Measurements from ENCODE around the gene CALHM6.

DNA sequence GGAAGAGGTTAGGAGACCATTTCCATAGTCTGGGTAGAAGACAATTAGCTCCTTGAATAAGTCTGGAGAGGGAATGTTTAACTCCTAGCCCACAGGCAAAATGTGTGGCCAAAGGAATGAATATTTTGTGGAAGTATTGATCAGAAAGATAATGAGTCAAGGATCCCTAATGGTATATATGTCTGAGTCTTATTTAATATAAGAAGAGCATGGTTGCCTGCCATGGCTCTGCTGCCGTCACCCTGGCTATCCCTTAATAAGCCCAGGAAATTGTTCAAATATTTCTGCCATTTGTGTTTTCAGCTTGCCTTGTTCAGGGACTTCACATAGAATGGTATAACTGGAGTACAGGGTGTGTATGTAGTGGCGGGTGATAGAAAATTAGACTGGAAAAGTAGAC lies 18.1 kb upstream of the CALHM6 start:
- no peak for TF ChIP-seq CTCF (IDR thresholded peaks at IDR 0.05 in 8 of 11, conservative IDR thresholded peaks at IDR 0.05 in 3 of 11)
- no peak for TF ChIP-seq POLR2A (IDR thresholded peaks at IDR 0.05)

Measured in spleen (tissue), 7 donors.